Prostate gland (tissue), 2 donors: Measurements from ENCODE around the gene ENOX1. TPM values are rescaled to one million over a fixed set of nuclear protein-coding genes. Genes with fewer than 3 reads are reported as not detected.

Experiments
- DNase-seq: peaks from one replicate; pipeline ENCODE4 v3.0.0-alpha.2; 2019; ENCODE audit warnings: low spot score
- H3K27ac ChIP-seq, 2 donors: fragments of 200-600 bp; sonication (generic); 2 replicates each; pipeline ENCODE4 v1.5.1; 2017 to 2019
- H3K27me3 ChIP-seq: fragments of 200-600 bp; sonication (generic); replicated peaks from 2 replicates; pipeline ENCODE4 v1.5.1; 2019; ENCODE audit not compliant: insufficient read depth
- H3K36me3 ChIP-seq, 2 donors: fragments of 200-600 bp; sonication (generic); 1 replicate in 1 of 2; 2 replicates in 1 of 2; pipeline versions ENCODE4 v1.5.1 to v1.8.1; 2017 to 2019
- H3K4me1 ChIP-seq: fragments of 200-600 bp; sonication (generic); replicated peaks from 2 replicates; pipeline ENCODE4 v1.5.1; 2019
- H3K4me3 ChIP-seq, 2 donors: fragments of 200-600 bp; sonication (generic); 2 replicates each; pipeline ENCODE4 v1.5.1; 2017 to 2019
- H3K9me3 ChIP-seq: fragments of 200-600 bp; sonication (generic); 2 replicates; pipeline ENCODE4 v1.5.1; 2017
- POLR2A ChIP-seq: fragments of 450-650 bp; IDR thresholded peaks from one replicate; pipeline ENCODE4 v1.6.1; 2016; ENCODE audit warnings: antibody characterized with exemption, mild to moderate bottlenecking
- POLR2AphosphoS5 ChIP-seq: sonication (generic); formaldehyde crosslinking; IDR thresholded peaks from one replicate; pipeline ENCODE4 v1.6.1; 2017; ENCODE audit warnings: antibody characterized with exemption
- WGBS: methylation state at CpG from one replicate; pipeline ENCODE4 v1.1.5; 2018; 5-methylcytosine and 5-hydroxymethylcytosine counted together
- intact Hi-C: fragments of 100-400 bp; cut with DNase I; formaldehyde crosslinking; loops from one replicate; pipeline ENCODE4 v1.14.2; 2022
- total RNA-seq, 2 donors: library from RNA; depleted of rRNA; stranded (reverse); fragments of >200 nt; gene quantifications; one replicate each; pipeline ENCODE4 v1.1.0, GENCODE V29; 2016
- TF ChIP-seq, protein P1 (sequence below), 4 experiments: fragments of 200-600 bp in 2 of 4; fragments of 450-650 bp in 2 of 4; sonication (generic) in 2 of 4; IDR thresholded peaks; 1 replicate in 3 of 4; 2 replicates in 1 of 4; pipeline ENCODE4 v1.5.1; 2016 to 2019; ENCODE audit warnings: antibody characterized with exemption in 4 of 4, mild to moderate bottlenecking in 2 of 4, moderate library complexity in 2 of 4

Gene ENOX1
- total RNA-seq, 2 donors from 2014 or later: 4.5 to 5.3 TPM

DNA sequence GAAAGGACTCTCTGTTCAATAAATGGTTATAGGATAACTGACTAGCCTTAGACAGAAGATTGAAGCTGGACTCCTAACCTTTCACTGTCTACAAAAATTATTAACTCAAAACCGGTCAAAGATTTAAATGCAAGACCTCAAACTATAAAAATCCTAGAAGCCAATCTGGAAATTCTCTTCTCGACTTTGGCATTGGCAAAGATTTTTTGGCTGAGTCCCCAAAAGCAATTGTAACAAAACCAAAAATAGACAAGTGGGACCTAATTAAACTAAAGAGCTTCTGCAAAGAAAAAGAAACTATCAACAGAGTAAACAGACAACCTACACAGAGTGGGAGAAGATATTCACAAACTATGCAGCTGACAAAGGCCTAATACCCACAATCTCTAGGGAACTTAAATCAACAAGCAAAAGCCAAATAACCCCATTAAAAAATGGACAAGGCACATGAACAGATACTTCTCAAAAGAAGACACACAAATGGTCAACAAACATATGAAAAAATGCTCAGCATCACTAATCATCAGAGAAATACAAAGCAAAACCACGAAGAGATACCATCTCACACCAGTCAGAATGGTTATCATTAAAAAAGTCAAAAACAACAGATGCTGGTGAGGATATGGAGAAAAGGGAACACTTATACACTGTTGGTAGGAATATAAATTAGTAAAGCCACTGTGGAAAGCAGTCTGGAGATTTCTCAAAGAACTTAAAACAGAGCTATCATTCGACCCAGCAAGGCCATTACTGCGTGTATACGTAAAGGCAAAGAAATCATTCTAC is 497.1 kb downstream of the ENOX1 start:
- WGBS: 53% methylated on average over 6 of the region's 6 CpGs

DNA sequence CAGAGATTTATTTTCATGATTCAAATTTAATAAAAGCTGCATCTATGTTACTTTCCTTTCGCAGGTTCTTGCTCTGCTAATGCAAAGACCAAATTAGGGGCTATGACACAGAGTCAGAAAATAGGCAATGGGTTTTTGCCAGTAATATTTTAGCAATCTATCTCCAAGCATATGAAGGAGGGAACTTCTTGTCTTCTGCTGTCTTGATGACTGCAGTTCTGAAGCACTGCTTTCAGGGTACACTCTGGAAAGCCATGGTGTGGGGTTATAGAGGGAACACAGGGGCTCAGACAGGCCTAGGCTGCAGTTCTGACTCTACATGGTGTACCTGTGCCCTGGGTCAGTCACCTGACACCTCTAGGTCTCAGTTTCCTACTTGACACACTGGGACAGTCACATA is 500.0 kb downstream of the ENOX1 start:
- Histone ChIP-seq H3K4me1 (no peaks in the 10 kb centered on the region), H3K27me3 (no peaks in the 10 kb centered on the region), H3K27ac (no peak overlapping the region), H3K36me3 (no peaks in the 10 kb centered on the region), H3K9me3 (no peaks in the 10 kb centered on the region), H3K4me3 (no peak overlapping the region)
- WGBS: 91% methylated on average over 1 of the region's 1 CpG
- intact Hi-C loops: no loop called here
- DNase-seq: no peak
- TF ChIP-seq POLR2A: no peak
- TF ChIP-seq, protein P1, sequence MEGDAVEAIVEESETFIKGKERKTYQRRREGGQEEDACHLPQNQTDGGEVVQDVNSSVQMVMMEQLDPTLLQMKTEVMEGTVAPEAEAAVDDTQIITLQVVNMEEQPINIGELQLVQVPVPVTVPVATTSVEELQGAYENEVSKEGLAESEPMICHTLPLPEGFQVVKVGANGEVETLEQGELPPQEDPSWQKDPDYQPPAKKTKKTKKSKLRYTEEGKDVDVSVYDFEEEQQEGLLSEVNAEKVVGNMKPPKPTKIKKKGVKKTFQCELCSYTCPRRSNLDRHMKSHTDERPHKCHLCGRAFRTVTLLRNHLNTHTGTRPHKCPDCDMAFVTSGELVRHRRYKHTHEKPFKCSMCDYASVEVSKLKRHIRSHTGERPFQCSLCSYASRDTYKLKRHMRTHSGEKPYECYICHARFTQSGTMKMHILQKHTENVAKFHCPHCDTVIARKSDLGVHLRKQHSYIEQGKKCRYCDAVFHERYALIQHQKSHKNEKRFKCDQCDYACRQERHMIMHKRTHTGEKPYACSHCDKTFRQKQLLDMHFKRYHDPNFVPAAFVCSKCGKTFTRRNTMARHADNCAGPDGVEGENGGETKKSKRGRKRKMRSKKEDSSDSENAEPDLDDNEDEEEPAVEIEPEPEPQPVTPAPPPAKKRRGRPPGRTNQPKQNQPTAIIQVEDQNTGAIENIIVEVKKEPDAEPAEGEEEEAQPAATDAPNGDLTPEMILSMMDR (IDR thresholded peaks at IDR 0.05): no peak
- no peak for TF ChIP-seq POLR2AphosphoS5

More for the DNA sequence above, 497.1 kb downstream of the ENOX1 start:
- Histone ChIP-seq H3K4me3 (no peak overlapping the region), H3K36me3 (no peaks in the 10 kb centered on the region), H3K27ac (no peak overlapping the region), H3K4me1 (no peaks in the 10 kb centered on the region), H3K27me3 (no peaks in the 10 kb centered on the region), H3K9me3 (no peaks in the 10 kb centered on the region)
- TF ChIP-seq POLR2A (no peak), POLR2AphosphoS5 (no peak)
- TF ChIP-seq, protein P1 (IDR thresholded peaks at IDR 0.05): no peak
- intact Hi-C loops: no loop called here
- DNase-seq: no peak

DNA sequence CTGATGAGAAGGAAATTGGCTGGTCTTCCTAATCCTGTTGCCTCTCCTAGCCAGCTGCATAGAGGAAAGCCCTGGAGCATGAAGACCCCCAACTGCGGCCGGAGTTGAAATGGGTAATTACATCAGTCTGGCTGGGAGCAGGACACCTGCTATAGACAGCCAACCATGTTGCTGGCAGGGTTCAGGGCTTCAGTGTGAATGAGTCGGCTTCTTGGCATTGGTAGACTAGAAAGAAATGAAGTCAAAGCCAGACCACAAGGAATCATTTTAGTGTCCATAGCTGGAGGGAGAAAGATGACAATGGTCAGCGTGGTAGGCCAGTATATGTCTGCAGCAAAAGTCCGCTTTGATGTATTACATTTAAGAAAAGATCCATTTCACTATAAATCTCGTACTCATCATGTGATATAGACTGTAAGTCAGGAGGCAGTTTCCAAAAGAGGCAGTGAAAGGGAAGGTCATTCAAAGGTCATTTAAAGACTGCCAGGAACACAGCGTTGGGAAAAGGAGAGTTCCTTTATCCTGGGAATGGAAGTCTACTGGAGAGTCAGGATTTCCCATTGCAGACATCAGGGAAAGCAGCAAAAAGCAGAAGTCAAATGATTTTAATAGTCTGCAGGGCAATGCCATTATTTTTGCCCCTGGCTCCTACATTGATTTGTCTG is 500.7 kb downstream of the ENOX1 start:
- intact Hi-C loops: no loop called here
- Histone ChIP-seq H3K27me3 (no peaks in the 10 kb centered on the region), H3K9me3 (no peaks in the 10 kb centered on the region), H3K4me1 (no peaks in the 10 kb centered on the region), H3K4me3 (no peak overlapping the region), H3K36me3 (no peaks in the 10 kb centered on the region), H3K27ac (no peak overlapping the region)
- DNase-seq: no peak
- 72% methylated on average over 7 of the region's 7 CpGs for WGBS
- TF ChIP-seq POLR2A: no peak
- TF ChIP-seq, protein P1 (IDR thresholded peaks at IDR 0.05): no peak
- no peak for TF ChIP-seq POLR2AphosphoS5

DNA sequence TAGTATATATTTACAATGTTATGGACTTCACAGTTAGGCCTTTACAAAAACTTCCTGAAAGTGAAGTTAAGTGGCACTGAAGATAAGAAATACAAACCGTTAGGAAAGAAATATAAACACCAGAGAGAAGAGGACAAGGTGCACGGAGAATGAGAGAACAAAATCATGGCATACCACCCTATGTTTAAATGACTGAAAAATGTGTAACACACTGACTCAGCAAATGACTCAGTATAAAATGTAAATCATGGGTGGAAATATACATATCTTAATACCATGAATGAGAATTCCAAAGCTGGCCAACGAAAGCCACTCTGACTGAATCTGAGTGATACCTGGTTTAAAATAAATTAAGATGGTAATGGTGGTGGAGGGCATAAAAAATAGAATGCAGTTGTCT is 502.6 kb downstream of the ENOX1 start:
- WGBS: 77% methylated on average over 3 of the region's 3 CpGs
- Histone ChIP-seq H3K4me1 (no peaks in the 10 kb centered on the region), H3K27me3 (no peaks in the 10 kb centered on the region), H3K4me3 (no peak overlapping the region), H3K27ac (no peak overlapping the region), H3K9me3 (no peaks in the 10 kb centered on the region), H3K36me3 (no peaks in the 10 kb centered on the region)
- intact Hi-C loops: no loop called here
- TF ChIP-seq, protein P1 (IDR thresholded peaks at IDR 0.05): no peak
- TF ChIP-seq POLR2AphosphoS5: no peak
- TF ChIP-seq POLR2A: no peak
- no peak for DNase-seq

DNA sequence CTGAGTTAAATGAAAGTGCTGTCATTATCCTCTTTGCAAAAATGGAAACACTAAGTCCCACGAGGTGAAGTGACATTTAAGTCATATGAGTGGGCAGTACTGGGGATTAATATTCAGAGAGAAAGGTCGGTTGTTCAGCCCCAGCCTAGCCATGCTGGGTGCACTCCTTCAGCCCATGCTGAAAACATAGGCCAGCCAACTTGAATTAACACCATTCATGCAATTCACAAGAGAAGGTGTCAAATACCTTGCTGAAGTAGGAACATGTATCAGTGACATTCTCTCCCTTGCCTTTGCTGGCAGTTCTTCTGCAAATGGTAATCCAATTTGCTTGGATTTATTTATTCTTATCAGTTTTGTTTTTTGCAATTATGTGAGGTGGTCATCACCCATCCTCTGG is 507.1 kb downstream of the ENOX1 start:
- H3K27me3 ChIP-seq: no peaks in the 10 kb centered on the region
- TF ChIP-seq POLR2A: no peak
- DNase-seq: no peak
- intact Hi-C loops: no loop called here
- H3K27ac ChIP-seq: no peak overlapping the region
- H3K4me1 ChIP-seq: no peaks in the 10 kb centered on the region
- H3K36me3 ChIP-seq: no peaks in the 10 kb centered on the region
- H3K4me3 ChIP-seq: no peak overlapping the region
- H3K9me3 ChIP-seq: no peaks in the 10 kb centered on the region
- WGBS: 72% methylated on average over 2 of the region's 2 CpGs
